Lower leg skin (tissue), 4 donors: ENCODE data around the gene TBKBP1. TPM values are rescaled to one million over a fixed set of nuclear protein-coding genes. Genes with fewer than 3 reads are reported as not detected.

Experiments used
- DNase-seq, 2 donors: peaks; one replicate each; pipeline ENCODE4 v3.0.0-alpha.2; 2019; ENCODE audit warnings: low spot score in 2 of 2
- H3K4me3 ChIP-seq: fragments of 200-600 bp; sonication (generic); 2 replicates; pipeline ENCODE4 v1.5.1; 2017; ENCODE audit warnings: mild to moderate bottlenecking, low read depth; ENCODE audit not compliant: poor library complexity, severe bottlenecking
- POLR2A ChIP-seq, 2 donors: fragments of 450-650 bp; IDR thresholded peaks; one replicate each; pipeline ENCODE4 v1.6.1; 2016 to 2017; ENCODE audit warnings: antibody characterized with exemption in 2 of 2, mild to moderate bottlenecking in 1 of 2, moderate library complexity in 1 of 2
- WGBS, 2 donors: methylation state at CpG; one replicate each; pipeline ENCODE4 v1.1.5; 2018; 5-methylcytosine and 5-hydroxymethylcytosine counted together
- intact Hi-C: fragments of 100-400 bp; cut with DNase I; formaldehyde crosslinking; loops from one replicate; pipeline ENCODE4 v1.15.0; 2023; ENCODE audit warnings: low total_unique reads
- total RNA-seq, 4 donors: library from RNA; depleted of rRNA; stranded (reverse); fragments of >200 nt; gene quantifications; one replicate each; pipeline ENCODE4 v1.1.0, GENCODE V29; 2016
- TF ChIP-seq, protein P1 (sequence below), 3 donors: fragments of 450-650 bp; IDR thresholded peaks; one replicate each; pipeline ENCODE4 v1.5.1; 2016; ENCODE audit warnings: antibody characterized with exemption in 3 of 3, mild to moderate bottlenecking in 3 of 3, moderate library complexity in 2 of 3

The TBKBP1 gene
- total RNA-seq, 4 donors from 2014 or later: 7.1 to 14.7 (median 9.3) TPM

DNA sequence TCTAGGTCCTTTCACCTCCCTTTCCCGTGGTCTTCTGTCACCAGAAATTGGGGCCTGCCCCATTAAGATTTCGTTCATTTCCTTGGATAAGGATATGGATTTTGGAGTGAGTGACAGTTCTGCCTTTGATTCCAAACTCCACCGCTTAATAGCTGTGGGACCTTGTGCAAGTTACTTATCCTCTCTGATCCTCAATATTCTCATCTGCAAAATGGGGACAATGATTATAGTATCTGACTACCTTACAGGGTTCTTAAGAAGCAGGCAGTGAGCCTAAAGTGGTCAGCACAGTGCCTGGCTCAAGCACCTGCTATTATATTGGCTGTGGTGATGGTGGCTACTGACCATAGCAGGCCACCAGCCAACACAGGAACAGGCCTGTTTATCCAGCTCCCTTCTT lies 15.6 kb downstream of the TBKBP1 start:
- TF ChIP-seq, protein P1, sequence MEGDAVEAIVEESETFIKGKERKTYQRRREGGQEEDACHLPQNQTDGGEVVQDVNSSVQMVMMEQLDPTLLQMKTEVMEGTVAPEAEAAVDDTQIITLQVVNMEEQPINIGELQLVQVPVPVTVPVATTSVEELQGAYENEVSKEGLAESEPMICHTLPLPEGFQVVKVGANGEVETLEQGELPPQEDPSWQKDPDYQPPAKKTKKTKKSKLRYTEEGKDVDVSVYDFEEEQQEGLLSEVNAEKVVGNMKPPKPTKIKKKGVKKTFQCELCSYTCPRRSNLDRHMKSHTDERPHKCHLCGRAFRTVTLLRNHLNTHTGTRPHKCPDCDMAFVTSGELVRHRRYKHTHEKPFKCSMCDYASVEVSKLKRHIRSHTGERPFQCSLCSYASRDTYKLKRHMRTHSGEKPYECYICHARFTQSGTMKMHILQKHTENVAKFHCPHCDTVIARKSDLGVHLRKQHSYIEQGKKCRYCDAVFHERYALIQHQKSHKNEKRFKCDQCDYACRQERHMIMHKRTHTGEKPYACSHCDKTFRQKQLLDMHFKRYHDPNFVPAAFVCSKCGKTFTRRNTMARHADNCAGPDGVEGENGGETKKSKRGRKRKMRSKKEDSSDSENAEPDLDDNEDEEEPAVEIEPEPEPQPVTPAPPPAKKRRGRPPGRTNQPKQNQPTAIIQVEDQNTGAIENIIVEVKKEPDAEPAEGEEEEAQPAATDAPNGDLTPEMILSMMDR (IDR thresholded peaks at IDR 0.05): no peak
- no peak for TF ChIP-seq POLR2A (IDR thresholded peaks at IDR 0.05)
- no peak overlapping the region for H3K4me3 ChIP-seq
- intact Hi-C loops: no loop called here
- WGBS, 2 donors: 90 to 93% methylated on average over 3 of the region's 3 CpGs
- no peak for DNase-seq

DNA sequence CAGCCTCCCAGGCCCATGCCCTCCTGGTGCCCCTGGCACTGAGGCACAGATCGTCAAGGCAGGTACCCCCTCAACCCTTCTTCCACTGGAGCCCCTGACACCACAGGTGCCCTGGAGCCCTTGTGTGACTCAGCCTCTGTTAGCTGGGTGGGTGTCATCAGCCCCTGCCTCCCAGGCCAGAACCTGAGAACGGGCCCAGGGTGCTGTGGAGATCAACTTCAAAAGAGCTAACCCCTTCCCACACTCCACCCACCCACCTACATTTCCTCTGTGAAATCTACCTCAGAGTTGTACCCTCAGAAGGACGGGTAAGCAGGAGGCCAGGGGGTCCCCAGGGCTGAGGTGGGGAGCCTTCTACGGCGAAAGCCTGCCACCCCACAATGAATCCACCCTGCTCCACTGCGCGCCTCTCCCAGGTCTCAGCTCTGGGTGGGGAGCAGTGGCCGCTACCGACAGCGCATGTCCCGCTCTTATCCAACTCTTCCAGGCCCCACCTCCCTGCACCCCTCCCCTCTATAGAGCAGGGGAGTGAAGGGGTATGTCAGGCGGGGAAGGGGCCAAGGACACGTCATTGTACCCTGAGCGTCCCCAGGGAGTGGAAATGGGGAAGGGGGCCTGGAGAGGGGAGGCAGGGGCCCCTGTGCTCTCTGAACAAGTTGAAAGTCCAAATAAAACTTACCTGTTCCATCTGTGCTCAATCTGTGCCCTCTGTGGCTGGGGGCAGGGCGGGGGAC lies 17.6 kb downstream of the TBKBP1 start:
- intact Hi-C loops: no loop called here
- H3K4me3 ChIP-seq: no peak overlapping the region
- TF ChIP-seq, protein P1 (IDR thresholded peaks at IDR 0.05): no peak
- no peak for TF ChIP-seq POLR2A (IDR thresholded peaks at IDR 0.05)
- DNase-seq: no peak
- 88 to 89% methylated on average over 15 of the region's 15 CpGs for WGBS, 2 donors

DNA sequence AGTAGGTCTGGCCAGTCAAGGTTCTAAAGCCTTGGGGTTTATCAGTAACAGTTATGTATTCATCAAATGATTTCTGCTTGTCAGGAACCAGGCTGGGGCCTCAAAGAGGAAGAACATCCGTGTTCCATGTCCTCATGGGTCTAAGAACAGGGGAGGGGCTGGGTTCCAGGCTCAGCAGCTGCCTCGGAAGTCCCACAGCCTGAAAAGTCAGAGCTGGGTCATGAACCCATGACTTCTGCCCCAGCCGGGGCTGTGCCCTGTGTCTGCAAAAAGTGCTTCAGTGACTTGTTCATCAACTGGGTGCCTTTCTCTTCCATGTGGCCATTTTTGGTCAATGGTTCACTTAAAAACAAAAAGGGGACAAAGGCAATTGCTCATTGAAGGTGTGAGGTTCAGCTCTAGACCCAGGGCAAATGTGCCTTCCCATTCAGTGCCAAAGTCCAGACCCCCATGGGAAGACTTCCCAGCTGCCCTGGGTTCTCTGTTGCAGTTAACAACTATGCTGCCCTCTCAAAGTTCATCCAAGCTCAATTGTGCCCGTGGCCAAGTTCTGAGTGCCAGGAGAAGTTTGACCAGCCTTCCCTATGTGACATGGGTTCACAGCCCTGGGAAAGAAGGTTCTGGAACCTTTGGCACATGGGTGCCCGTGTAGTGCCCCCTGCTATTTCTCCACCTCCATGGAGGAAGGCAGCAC lies 18.5 kb downstream of the TBKBP1 start:
- no peak overlapping the region for H3K4me3 ChIP-seq
- TF ChIP-seq, protein P1 (IDR thresholded peaks at IDR 0.05): no peak
- no peak for TF ChIP-seq POLR2A (IDR thresholded peaks at IDR 0.05)
- intact Hi-C loops: no loop called here
- no peak for DNase-seq
- WGBS, 2 donors: 57 to 60% methylated on average over 5 of the region's 5 CpGs

DNA sequence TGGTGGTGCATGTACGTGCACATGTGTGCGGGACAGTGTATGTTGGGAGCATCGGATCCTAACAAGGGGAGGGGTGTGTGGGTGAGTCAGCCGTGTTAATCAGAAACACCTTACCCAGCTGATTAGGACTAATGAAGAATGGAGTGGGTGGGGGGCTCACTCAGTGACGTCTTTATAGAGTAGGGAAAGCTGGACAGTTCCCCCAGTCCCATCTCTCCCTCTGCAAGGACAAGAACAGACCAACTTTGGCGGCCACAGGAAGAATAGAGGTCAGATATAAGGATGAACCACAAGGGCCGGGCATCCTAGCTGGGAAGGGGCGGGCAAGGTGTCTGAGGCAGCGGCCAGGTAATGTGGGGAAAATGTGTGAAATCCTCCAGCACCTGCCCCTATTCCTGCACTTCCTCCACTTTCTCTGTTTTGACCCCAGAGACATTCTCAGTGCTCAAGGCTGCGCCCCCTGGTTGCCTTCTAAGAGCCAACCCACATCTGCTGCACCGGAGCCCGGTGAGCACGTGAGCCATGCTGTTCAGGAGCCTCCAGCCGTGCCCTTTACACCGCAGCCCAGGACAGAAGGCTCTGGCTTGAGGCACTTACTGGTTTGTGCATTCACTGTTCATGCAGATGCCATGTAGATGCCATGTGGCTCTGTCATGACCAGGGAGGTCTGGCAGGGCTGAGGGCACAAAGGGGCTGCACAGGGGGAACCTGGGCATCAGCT lies 20.2 kb downstream of the TBKBP1 start:
- WGBS, 2 donors: 39 to 42% methylated on average over 15 of the region's 15 CpGs
- DNase-seq: no peak
- no peak for TF ChIP-seq POLR2A (IDR thresholded peaks at IDR 0.05)
- TF ChIP-seq, protein P1 (IDR thresholded peaks at IDR 0.05): no peak
- intact Hi-C loops: no loop called here
- no peak overlapping the region for H3K4me3 ChIP-seq

DNA sequence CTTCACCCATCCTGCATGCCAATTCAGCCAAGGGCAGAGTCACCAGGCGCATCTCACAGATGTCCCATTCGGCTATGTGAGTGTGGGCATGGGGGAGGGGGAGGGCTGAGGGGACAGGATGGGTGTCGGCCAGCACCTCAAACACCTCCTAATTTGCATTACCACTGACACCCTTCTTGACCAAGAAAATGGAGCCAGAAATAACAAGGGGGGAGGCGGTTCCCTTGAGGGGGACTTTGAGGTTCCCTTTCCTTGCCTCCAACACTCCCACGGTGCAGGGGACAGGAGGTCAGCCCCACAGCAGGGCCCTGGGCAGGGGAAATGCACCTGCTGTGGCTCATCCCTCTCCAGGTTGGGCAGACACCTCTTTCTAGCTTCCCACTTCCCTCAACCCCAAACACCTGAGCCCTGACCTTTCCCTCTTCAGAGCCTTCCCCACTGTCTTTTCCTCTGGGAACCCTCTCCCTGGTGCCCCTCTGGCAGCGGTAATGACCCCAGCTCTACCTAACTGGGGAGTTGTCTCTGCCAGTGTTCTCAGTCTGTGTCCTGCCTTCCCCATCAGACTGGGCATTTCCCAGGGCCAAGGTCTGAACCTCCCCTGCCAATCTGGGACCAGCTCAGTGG lies 20.9 kb downstream of the TBKBP1 start:
- WGBS, 2 donors: 57 to 73% methylated on average over 4 to 6 of the region's 6 CpGs
- no peak for DNase-seq
- H3K4me3 ChIP-seq: no peak overlapping the region
- no peak for TF ChIP-seq POLR2A (IDR thresholded peaks at IDR 0.05)
- TF ChIP-seq, protein P1 (IDR thresholded peaks at IDR 0.05): no peak
- intact Hi-C loops: no loop called here
